ENCODE results near the gene TMEM120B. TPM values are rescaled to one million over a fixed set of nuclear protein-coding genes. Genes with fewer than 3 reads are reported as not detected.
"Not testable (repeated sequence)": the region's sequence is repeated elsewhere in the genome, so short reads cannot be mapped to it uniquely, and the experiment has no call there.

Gene TMEM120B
- total RNA-seq, 1 donor: 8.3 TPM

- no peaks in the 10 kb centered on the region for H3K4me1 ChIP-seq (ENCODE audit: insufficient read depth, low read length)
These were observed 33.7 kb upstream of the TMEM120B start for GRCh38 chr12:121678716-121679300.

GRCh38 chr12:121679661-121680197 lies 32.8 kb upstream of the TMEM120B start:
- DNase-seq (ENCODE audit: insufficient read length, low spot score, missing footprints): peak; percentile 6

More at GRCh38 chr12:121678716-121679300, 33.7 kb upstream of the TMEM120B start:
- Histone ChIP-seq H4K20me1 (ENCODE audit: insufficient read depth, low read length) (no peaks in the 10 kb centered on the region), H3K79me2 (ENCODE audit: insufficient read depth, low read length) (no peaks in the 10 kb centered on the region), H3K4me3 (ENCODE audit: insufficient read depth, low read length) (no peak overlapping the region), H3K4me2 (ENCODE audit: insufficient read depth, low read length) (no peak overlapping the region), H3K27me3 (ENCODE audit: insufficient read depth, low read length) (no peaks in the 10 kb centered on the region), H3K9me3 (ENCODE audit: low read depth, low read length) (no peaks in the 10 kb centered on the region), H3K36me3 (ENCODE audit: insufficient read depth, low read length) (no peaks in the 10 kb centered on the region), H2AFZ (ENCODE audit: low read length) (no peak overlapping the region), H3K27ac (ENCODE audit: low read depth, low read length) (no peak overlapping the region)
- TF ChIP-seq CTCF (IDR thresholded peaks at IDR 0.05; ENCODE audit: extremely low read depth, low read depth, low read length): no peak
- DNase-seq (ENCODE audit: insufficient read length, low spot score, missing footprints): no peak

GRCh38 chr12:121688966-121689365 lies 23.6 kb upstream of the TMEM120B start:
- TF ChIP-seq CTCF (IDR thresholded peaks at IDR 0.05; ENCODE audit: extremely low read depth, low read depth, low read length): no peak
- H3K4me2 ChIP-seq (ENCODE audit: insufficient read depth, low read length): no peak overlapping the region
- H3K27ac ChIP-seq (ENCODE audit: low read depth, low read length): no peak overlapping the region
- no peak for DNase-seq (ENCODE audit: insufficient read length, low spot score, missing footprints)
- peaks cover 6% of the 10 kb centered on the region for H3K4me1 ChIP-seq (ENCODE audit: insufficient read depth, low read length)
- H2AFZ ChIP-seq (ENCODE audit: low read length): no peak overlapping the region
- no peaks in the 10 kb centered on the region for H3K36me3 ChIP-seq (ENCODE audit: insufficient read depth, low read length)
- H3K9me3 ChIP-seq (ENCODE audit: low read depth, low read length): no peaks in the 10 kb centered on the region
- H3K27me3 ChIP-seq (ENCODE audit: insufficient read depth, low read length): no peaks in the 10 kb centered on the region
- no peak overlapping the region for H3K4me3 ChIP-seq (ENCODE audit: insufficient read depth, low read length)
- no peaks in the 10 kb centered on the region for H3K79me2 ChIP-seq (ENCODE audit: insufficient read depth, low read length)
- H4K20me1 ChIP-seq (ENCODE audit: insufficient read depth, low read length): no peaks in the 10 kb centered on the region

More at GRCh38 chr12:121679661-121680197, 32.8 kb upstream of the TMEM120B start:
- H3K4me2 ChIP-seq (ENCODE audit: insufficient read depth, low read length); H2AFZ ChIP-seq (ENCODE audit: low read length); H3K79me2 ChIP-seq (ENCODE audit: insufficient read depth, low read length); H3K4me1 ChIP-seq (ENCODE audit: insufficient read depth, low read length); H3K36me3 ChIP-seq (ENCODE audit: insufficient read depth, low read length); H3K9me3 ChIP-seq (ENCODE audit: low read depth, low read length); H3K27ac ChIP-seq (ENCODE audit: low read depth, low read length); H3K4me3 ChIP-seq (ENCODE audit: insufficient read depth, low read length); H4K20me1 ChIP-seq (ENCODE audit: insufficient read depth, low read length); H3K27me3 ChIP-seq (ENCODE audit: insufficient read depth, low read length): not testable (repeated sequence)

GRCh38 chr12:121689430-121689829 lies 23.1 kb upstream of the TMEM120B start:
- TF ChIP-seq CTCF (IDR thresholded peaks at IDR 0.05; ENCODE audit: extremely low read depth, low read depth, low read length): no peak
- Histone ChIP-seq H3K4me1 (ENCODE audit: insufficient read depth, low read length) (peaks cover 6% of the 10 kb centered on the region), H3K36me3 (ENCODE audit: insufficient read depth, low read length) (no peaks in the 10 kb centered on the region), H4K20me1 (ENCODE audit: insufficient read depth, low read length) (no peaks in the 10 kb centered on the region), H3K79me2 (ENCODE audit: insufficient read depth, low read length) (no peaks in the 10 kb centered on the region), H3K4me2 (ENCODE audit: insufficient read depth, low read length) (no peak overlapping the region), H3K9me3 (ENCODE audit: low read depth, low read length) (no peaks in the 10 kb centered on the region), H3K27me3 (ENCODE audit: insufficient read depth, low read length) (no peaks in the 10 kb centered on the region), H2AFZ (ENCODE audit: low read length) (no peak overlapping the region), H3K27ac (ENCODE audit: low read depth, low read length) (no peak overlapping the region), H3K4me3 (ENCODE audit: insufficient read depth, low read length) (no peak overlapping the region)
- DNase-seq (ENCODE audit: insufficient read length, low spot score, missing footprints): no peak

GRCh38 chr12:121692744-121693143 lies 19.8 kb upstream of the TMEM120B start:
- not testable (repeated sequence) for H3K4me1 ChIP-seq (ENCODE audit: insufficient read depth, low read length); DNase-seq (ENCODE audit: insufficient read length, low spot score, missing footprints); H4K20me1 ChIP-seq (ENCODE audit: insufficient read depth, low read length); H3K27ac ChIP-seq (ENCODE audit: low read depth, low read length); H3K4me2 ChIP-seq (ENCODE audit: insufficient read depth, low read length); H3K79me2 ChIP-seq (ENCODE audit: insufficient read depth, low read length); H2AFZ ChIP-seq (ENCODE audit: low read length); H3K4me3 ChIP-seq (ENCODE audit: insufficient read depth, low read length); H3K27me3 ChIP-seq (ENCODE audit: insufficient read depth, low read length); H3K36me3 ChIP-seq (ENCODE audit: insufficient read depth, low read length); H3K9me3 ChIP-seq (ENCODE audit: low read depth, low read length)

Data from osteoblast (primary cell).